ENCODE results near the gene BTBD6.

Gene BTBD6

GRCh38 chr14:105219043-105219612, 29.2 kb upstream of the BTBD6 start:
- H3K36me3 ChIP-seq = peaks cover 52 to 72% (median 65%) of the 10 kb centered on the region in 11 experiments
- H3K4me1 ChIP-seq = peaks cover 23 to 79% (median 54%) of the 10 kb centered on the region in 10 experiments
- peaks cover 50 to 100% (median 97%) of the 10 kb centered on the region in 11 experiments; a peak in 21 of 22 replicates for H4K20me1 ChIP-seq

GRCh38 chr14:105219753-105220152, 28.6 kb upstream of the BTBD6 start:
- H3K36me3 ChIP-seq = peaks cover 53 to 77% (median 66%) of the 10 kb centered on the region in 11 experiments
- H3K4me3 ChIP-seq = no peak overlapping the region
- peaks cover 45 to 100% (median 96%) of the 10 kb centered on the region in 11 experiments; a peak in 21 of 22 replicates for H4K20me1 ChIP-seq
- peaks cover 23 to 79% (median 54%) of the 10 kb centered on the region in 10 experiments for H3K4me1 ChIP-seq
- no peaks in the 10 kb centered on the region; a peak in 1 of 22 replicates for H3K27me3 ChIP-seq
- H3K4me2 ChIP-seq = no peak overlapping the region
- TF ChIP-seq Cebpa-rat (IDR thresholded peaks at IDR 0.05) = no peak
- peak overlapping the region in 1 of 11 experiments; percentile 33; a peak in 1 of 22 replicates for H3K9ac ChIP-seq
- H3K27ac ChIP-seq = no peak overlapping the region
- no peaks in the 10 kb centered on the region for H3K9me3 ChIP-seq (replicated peaks in 1 of 11)

More at GRCh38 chr14:105219043-105219612, 29.2 kb upstream of the BTBD6 start:
- 0 out of 22 replicates have a peak overlapping the region, but pooled peaks of 1 of the 11 experiments have one; percentile 7 for H3K9ac ChIP-seq
- H3K27ac ChIP-seq = no peak overlapping the region
- H3K9me3 ChIP-seq (replicated peaks in 1 of 11) = no peaks in the 10 kb centered on the region
- H3K27me3 ChIP-seq = peaks cover 0 to 6% (median 0%) of the 10 kb centered on the region in 11 experiments; a peak in 4 of 22 replicates
- no peak overlapping the region for H3K4me3 ChIP-seq
- TF ChIP-seq Cebpa-rat (IDR thresholded peaks at IDR 0.05) = no peak
- H3K4me2 ChIP-seq = no peak overlapping the region; a peak in 1 of 22 replicates

- Histone ChIP-seq H3K27ac (no peak overlapping the region), H3K27me3 (no peaks in the 10 kb centered on the region; a peak in 1 of 22 replicates), H3K36me3 (peaks cover 63 to 82% (median 77%) of the 10 kb centered on the region in 11 experiments), H3K4me1 (peaks cover 24 to 82% (median 57%) of the 10 kb centered on the region in 10 experiments), H4K20me1 (peaks cover 39 to 100% (median 95%) of the 10 kb centered on the region in 11 experiments; a peak in 20 of 22 replicates), H3K9me3 (replicated peaks in 1 of 11) (no peaks in the 10 kb centered on the region), H3K9ac (peak overlapping the region in 2 of 11 experiments; percentile 27 to 33; a peak in 5 of 22 replicates), H3K4me2 (peak overlapping the region in 5 of 11 experiments; percentile 9 to 59 (median 15); a peak in 6 of 22 replicates), H3K4me3 (no peak overlapping the region)
- TF ChIP-seq Cebpa-rat (IDR thresholded peaks at IDR 0.05) = no peak
Measured at GRCh38 chr14:105220699-105221597, 27.4 kb upstream of the BTBD6 start.

GRCh38 chr14:105221598-105222178, 26.6 kb upstream of the BTBD6 start:
- Histone ChIP-seq H3K4me3 (no peak overlapping the region), H3K27me3 (no peaks in the 10 kb centered on the region; a peak in 1 of 22 replicates), H3K36me3 (peaks cover 65 to 82% (median 77%) of the 10 kb centered on the region in 11 experiments), H3K9me3 (replicated peaks in 1 of 11) (no peaks in the 10 kb centered on the region), H3K4me1 (peaks cover 24 to 82% (median 57%) of the 10 kb centered on the region in 10 experiments), H3K27ac (no peak overlapping the region), H3K9ac (0 out of 22 replicates have a peak overlapping the region, but pooled peaks of 1 of the 11 experiments have one; percentile 18), H3K4me2 (peak overlapping the region in 2 of 11 experiments; percentile 59 to 72; a peak in 1 of 22 replicates), H4K20me1 (peaks cover 32 to 100% (median 95%) of the 10 kb centered on the region in 11 experiments; a peak in 20 of 22 replicates)
- TF ChIP-seq Cebpa-rat (IDR thresholded peaks at IDR 0.05) = no peak

GRCh38 chr14:105223260-105223659, 25.1 kb upstream of the BTBD6 start:
- peaks cover 24 to 69% (median 57%) of the 10 kb centered on the region in 10 experiments for H3K4me1 ChIP-seq
- no peak for TF ChIP-seq Cebpa-rat (IDR thresholded peaks at IDR 0.05)

DNA sequence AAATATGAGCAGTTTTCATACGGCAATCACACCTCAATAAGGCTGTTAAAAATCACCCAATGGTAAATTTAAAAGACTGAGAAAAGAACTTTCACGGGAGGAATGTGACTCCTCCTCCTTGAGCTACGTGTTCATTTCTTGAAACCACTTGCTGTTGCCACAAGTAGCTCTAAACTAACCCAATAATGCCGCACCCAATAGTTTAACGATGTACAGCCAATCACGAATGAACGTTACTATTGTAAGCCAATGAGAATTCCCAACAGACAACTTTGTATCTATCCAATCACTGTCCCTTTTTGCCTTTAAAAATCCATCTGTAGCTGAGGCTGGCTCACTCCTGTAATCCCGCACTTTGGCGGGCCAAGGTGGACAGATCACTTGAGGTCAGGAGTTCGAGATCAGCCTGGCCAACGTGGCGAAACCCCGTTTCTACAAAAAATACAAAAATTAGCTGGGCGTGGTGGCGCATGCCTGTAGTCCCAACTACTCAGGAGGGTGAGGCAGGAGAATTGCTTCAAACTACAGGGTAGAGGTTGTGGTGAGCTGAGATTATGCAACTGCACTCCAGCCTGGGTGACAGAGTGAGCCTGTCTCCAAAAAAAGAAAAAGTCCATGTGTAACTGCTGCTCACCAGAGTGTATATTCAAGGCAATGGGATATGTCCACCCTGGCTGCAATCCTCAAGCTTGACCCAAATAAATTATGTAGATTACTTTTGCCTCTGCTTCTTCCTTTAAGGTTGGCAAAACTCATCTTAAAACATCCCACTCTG, 24.4 kb upstream of the BTBD6 start:
- H3K36me3 ChIP-seq = peaks cover 49 to 82% (median 72%) of the 10 kb centered on the region in 11 experiments
- H4K20me1 ChIP-seq = peaks cover 40 to 100% (median 91%) of the 10 kb centered on the region in 11 experiments; a peak in 21 of 22 replicates
- 0 out of 22 replicates have a peak overlapping the region, but pooled peaks of 1 of the 11 experiments have one; percentile 16 for H3K9ac ChIP-seq
- H3K4me3 ChIP-seq = no peak overlapping the region; a peak in 1 of 20 replicates
- H3K4me1 ChIP-seq = peaks cover 24 to 68% (median 55%) of the 10 kb centered on the region in 10 experiments
- H3K27me3 ChIP-seq = no peaks in the 10 kb centered on the region; a peak in 1 of 22 replicates
- H3K9me3 ChIP-seq (replicated peaks in 1 of 11) = no peaks in the 10 kb centered on the region
- peak in 8 of 11 experiments; percentile 27 to 65 (median 54); a peak in 8 of 22 replicates for TF ChIP-seq Cebpa-rat (IDR thresholded peaks at IDR 0.05)
- peak overlapping the region; percentile 46 to 76 (median 66) for H3K4me2 ChIP-seq
- H3K27ac ChIP-seq = peak overlapping the region in 7 of 11 experiments; percentile 14 to 40 (median 38); a peak in 10 of 22 replicates

More at GRCh38 chr14:105223260-105223659, 25.1 kb upstream of the BTBD6 start:
- 0 out of 22 replicates have a peak overlapping the region, but pooled peaks of 1 of the 11 experiments have one; percentile 16 for H3K9ac ChIP-seq
- peaks cover 33 to 100% (median 91%) of the 10 kb centered on the region in 11 experiments; a peak in 20 of 22 replicates for H4K20me1 ChIP-seq
- H3K4me3 ChIP-seq = no peak overlapping the region; a peak in 1 of 20 replicates
- H3K9me3 ChIP-seq (replicated peaks in 1 of 11) = no peaks in the 10 kb centered on the region
- H3K27me3 ChIP-seq = no peaks in the 10 kb centered on the region; a peak in 1 of 22 replicates
- peaks cover 56 to 82% (median 77%) of the 10 kb centered on the region in 11 experiments for H3K36me3 ChIP-seq
- H3K27ac ChIP-seq = peak overlapping the region in 8 of 11 experiments; percentile 14 to 40 (median 34); a peak in 11 of 22 replicates
- H3K4me2 ChIP-seq = peak overlapping the region; percentile 46 to 76 (median 66)

DNA sequence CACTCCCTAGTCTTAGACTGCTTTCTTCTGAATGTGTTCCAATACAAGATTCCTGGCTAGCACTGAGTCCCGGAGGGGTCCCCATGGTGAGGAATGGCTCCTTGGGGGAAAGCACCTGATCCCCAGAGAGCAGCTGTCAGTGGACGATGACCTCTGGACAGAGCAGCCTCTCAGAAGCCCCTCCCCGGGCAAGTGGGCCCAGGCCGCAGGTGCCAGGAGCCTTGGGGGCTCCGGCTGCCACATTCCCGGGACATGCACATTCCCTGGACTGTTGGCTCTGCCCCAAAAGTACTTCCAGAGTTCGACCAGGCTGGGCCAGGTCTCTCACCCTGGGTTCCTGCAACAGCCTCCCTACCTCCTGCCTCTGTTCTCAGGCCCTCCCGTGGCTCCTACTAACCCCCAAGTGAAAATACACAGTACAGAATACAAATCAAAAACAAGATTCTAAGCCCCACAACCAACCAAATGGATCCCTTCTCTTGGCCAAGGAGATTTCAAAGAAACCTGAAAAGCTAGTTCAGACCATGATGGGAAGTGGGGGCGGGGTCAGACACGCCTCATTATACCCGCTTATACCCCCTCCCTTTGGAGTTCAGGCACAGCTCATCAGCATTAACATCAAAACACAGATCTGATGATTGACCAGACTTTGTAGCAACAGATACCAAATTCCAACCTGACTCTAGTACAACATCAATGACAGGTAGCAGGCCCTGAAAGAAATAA, 23.3 kb upstream of the BTBD6 start:
- Histone ChIP-seq H3K4me2 (peak overlapping the region; percentile 46 to 76 (median 66); a peak in 20 of 22 replicates), H3K4me1 (peaks cover 24 to 65% (median 52%) of the 10 kb centered on the region in 10 experiments), H3K4me3 (no peak overlapping the region; a peak in 1 of 20 replicates), H3K27me3 (no peaks in the 10 kb centered on the region; a peak in 1 of 22 replicates), H3K36me3 (peaks cover 38 to 76% (median 63%) of the 10 kb centered on the region in 11 experiments), H4K20me1 (peaks cover 44 to 96% (median 92%) of the 10 kb centered on the region in 11 experiments; a peak in 21 of 22 replicates), H3K27ac (peak overlapping the region in 4 of 11 experiments; percentile 10 to 27 (median 24); a peak in 6 of 22 replicates), H3K9ac (peak overlapping the region in 2 of 11 experiments; percentile 5 to 11; a peak in 1 of 22 replicates), H3K9me3 (replicated peaks in 1 of 11) (no peaks in the 10 kb centered on the region)
- TF ChIP-seq Cebpa-rat (IDR thresholded peaks at IDR 0.05) = no peak
